Calu3 (cell line): ENCODE results near the gene CHD5. TPM values are rescaled to one million over a fixed set of nuclear protein-coding genes. Genes with fewer than 3 reads are reported as not detected.

Source experiments
- BruUV-seq: library from RNA; stranded (reverse); fragments of 400-500 nt; replicated peaks from 2 replicates; lab custom pipeline; 2021; lab: Mats Ljungman, UMichigan
- CTCF ChIA-PET: fragments of 300-600 bp; sonication (Branson Sonifier 250); formaldehyde crosslinking; loops from one replicate; lab custom pipeline; 2022; ENCODE audit warnings: antibody characterized with exemption; lab: Charles Lee
- DNase-seq: peaks from one replicate; pipeline ENCODE4 v3.0.0; 2022
- H3K27ac Mint-ChIP-seq: one replicate; pipeline ENCODE4 v1.8.0; 2022; ENCODE audit warnings: mixed read lengths; ENCODE audit not compliant: unreplicated experiment
- H3K27me3 Mint-ChIP-seq: one replicate; pipeline ENCODE4 v1.8.0; 2022; ENCODE audit warnings: mixed read lengths; ENCODE audit not compliant: unreplicated experiment
- H3K36me3 Mint-ChIP-seq: one replicate; pipeline ENCODE4 v1.8.0; 2022; ENCODE audit warnings: mild to moderate bottlenecking, moderate library complexity, mixed read lengths; ENCODE audit not compliant: insufficient read depth, unreplicated experiment
- H3K4me1 Mint-ChIP-seq: one replicate; pipeline ENCODE4 v1.8.0; 2022; ENCODE audit warnings: mild to moderate bottlenecking, low read depth, mixed read lengths; ENCODE audit not compliant: unreplicated experiment
- H3K4me3 Mint-ChIP-seq: one replicate; pipeline ENCODE4 v1.8.0; 2022; ENCODE audit warnings: mild to moderate bottlenecking, low read depth, moderate library complexity, mixed read lengths; ENCODE audit not compliant: unreplicated experiment
- H3K9me3 Mint-ChIP-seq: one replicate; pipeline ENCODE4 v1.8.0; 2022; ENCODE audit warnings: low read depth, mixed read lengths; ENCODE audit not compliant: unreplicated experiment
- intact Hi-C: fragments of 100-400 bp; cut with micrococcal nuclease; formaldehyde crosslinking; loops from one replicate; pipeline ENCODE4 v1.10.0; 2022; ENCODE audit not compliant: unreplicated experiment
- total RNA-seq: library from RNA; stranded (reverse); gene quantifications from 2 replicates; pipeline ENCODE4 v1.2.3, GENCODE V29; 2022
- TF ChIP-seq, protein P1 (sequence below): fragments of 200-600 bp; IDR thresholded peaks from one replicate; pipeline ENCODE4 v1.8.0; 2022; ENCODE audit warnings: antibody characterized with exemption; ENCODE audit not compliant: unreplicated experiment

Gene CHD5
- total RNA-seq, 1 experiment from 2014 or later: 0.28 TPM

DNA sequence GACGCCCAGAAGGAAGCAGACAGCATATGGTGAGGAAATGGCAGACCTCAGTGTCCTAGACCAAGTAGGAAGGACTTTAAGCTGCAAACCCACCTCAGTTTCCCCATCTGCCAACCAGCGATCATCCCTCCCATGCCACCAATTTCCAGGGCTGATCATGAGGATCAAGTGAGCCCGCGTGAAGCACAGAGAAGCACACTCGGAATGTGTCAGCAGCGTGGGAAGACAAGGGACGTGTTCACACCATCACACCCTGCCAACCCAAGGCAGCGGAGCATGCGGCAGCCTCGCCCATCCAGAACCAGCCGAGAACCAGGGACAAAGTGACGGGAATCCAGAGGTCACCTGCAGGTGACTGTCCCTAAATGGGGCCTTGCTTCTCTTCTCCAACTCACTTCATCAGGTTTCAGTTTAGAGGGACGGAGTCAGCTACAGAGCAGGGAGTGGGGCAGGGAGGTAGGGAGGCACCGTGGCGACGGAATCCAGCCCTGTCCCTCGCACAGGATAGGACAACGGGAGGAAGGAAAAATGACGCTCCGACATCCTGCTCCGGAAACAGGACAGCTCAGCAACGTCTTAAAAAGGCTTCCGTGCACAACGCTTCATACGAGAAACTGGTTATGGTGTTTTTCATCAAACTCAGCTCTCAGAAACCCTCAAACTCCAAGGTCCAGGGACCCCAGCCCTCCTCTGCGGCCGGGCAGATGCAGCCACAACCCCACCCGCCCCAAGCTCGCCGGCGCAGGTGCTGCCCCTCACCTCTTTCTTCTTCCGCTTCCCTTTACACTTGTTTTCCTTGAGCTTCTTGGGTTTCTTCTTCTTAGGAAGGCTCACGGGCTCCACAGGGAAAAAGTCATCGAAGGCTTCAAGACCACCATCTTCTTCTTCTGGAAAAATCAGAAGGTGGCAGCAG lies 12.5 kb downstream of the CHD5 start:
- Mint-ChIP-seq H3K4me1 (peaks cover 8% of the 10 kb centered on the region), H3K27me3 (peaks cover 81% of the 10 kb centered on the region), H3K27ac (no peak overlapping the region), H3K4me3 (no peak overlapping the region), H3K9me3 (no peaks in the 10 kb centered on the region), H3K36me3 (no peaks in the 10 kb centered on the region)
- CTCF ChIA-PET: interaction anchor here (0.6 kb wide), 1 partner anchor 139 kb away, joined by 7 read pairs; no protein-coding TSS in a partner anchor
- no TSS peak for BruUV-seq
- TF ChIP-seq, protein P1, sequence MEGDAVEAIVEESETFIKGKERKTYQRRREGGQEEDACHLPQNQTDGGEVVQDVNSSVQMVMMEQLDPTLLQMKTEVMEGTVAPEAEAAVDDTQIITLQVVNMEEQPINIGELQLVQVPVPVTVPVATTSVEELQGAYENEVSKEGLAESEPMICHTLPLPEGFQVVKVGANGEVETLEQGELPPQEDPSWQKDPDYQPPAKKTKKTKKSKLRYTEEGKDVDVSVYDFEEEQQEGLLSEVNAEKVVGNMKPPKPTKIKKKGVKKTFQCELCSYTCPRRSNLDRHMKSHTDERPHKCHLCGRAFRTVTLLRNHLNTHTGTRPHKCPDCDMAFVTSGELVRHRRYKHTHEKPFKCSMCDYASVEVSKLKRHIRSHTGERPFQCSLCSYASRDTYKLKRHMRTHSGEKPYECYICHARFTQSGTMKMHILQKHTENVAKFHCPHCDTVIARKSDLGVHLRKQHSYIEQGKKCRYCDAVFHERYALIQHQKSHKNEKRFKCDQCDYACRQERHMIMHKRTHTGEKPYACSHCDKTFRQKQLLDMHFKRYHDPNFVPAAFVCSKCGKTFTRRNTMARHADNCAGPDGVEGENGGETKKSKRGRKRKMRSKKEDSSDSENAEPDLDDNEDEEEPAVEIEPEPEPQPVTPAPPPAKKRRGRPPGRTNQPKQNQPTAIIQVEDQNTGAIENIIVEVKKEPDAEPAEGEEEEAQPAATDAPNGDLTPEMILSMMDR: no peak
- DNase-seq: no peak
- intact Hi-C loops: no loop called here

DNA sequence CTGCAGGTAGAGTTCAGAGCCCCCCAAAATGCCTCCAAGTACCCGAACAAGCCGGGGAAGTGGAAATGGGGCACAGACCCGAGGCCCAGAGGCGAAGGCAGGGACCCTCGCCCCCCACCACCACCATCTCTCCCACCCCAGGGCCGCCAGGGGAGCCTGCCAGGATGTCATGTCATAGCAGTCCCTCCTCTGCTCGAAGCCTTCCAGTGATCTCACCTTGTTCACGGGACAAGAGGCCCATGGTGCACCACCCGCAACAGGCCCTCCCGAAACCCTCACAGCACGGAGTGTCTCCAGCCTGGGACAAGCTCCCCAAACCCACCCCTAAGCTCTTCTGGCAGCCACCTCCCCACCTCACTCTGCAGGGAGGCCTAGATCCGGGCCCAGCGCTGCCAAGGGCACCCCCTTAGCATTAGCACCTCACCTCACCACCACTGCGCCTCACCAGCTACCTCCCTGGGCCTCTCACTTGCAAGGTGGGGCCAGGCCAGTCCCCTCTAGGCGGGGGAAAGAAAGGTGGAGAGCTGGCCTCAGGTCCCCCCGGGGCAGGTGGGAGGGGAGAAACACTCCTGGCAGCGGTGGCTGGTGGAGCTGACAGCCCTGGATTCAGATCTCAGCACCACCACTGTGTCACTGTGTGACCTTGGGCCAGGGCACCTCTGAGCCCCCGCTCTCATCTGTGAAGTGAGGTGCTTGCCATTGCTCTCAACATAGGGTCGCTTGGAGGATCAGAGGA lies 13.3 kb downstream of the CHD5 start:
- CTCF ChIA-PET: no interaction called here
- Mint-ChIP-seq H3K9me3 (no peaks in the 10 kb centered on the region), H3K4me3 (no peak overlapping the region), H3K4me1 (peaks cover 8% of the 10 kb centered on the region), H3K27me3 (peaks cover 87% of the 10 kb centered on the region), H3K27ac (no peak overlapping the region), H3K36me3 (no peaks in the 10 kb centered on the region)
- DNase-seq: no peak
- TF ChIP-seq, protein P1: no peak
- intact Hi-C loops: no loop called here
- BruUV-seq: no TSS peak

DNA sequence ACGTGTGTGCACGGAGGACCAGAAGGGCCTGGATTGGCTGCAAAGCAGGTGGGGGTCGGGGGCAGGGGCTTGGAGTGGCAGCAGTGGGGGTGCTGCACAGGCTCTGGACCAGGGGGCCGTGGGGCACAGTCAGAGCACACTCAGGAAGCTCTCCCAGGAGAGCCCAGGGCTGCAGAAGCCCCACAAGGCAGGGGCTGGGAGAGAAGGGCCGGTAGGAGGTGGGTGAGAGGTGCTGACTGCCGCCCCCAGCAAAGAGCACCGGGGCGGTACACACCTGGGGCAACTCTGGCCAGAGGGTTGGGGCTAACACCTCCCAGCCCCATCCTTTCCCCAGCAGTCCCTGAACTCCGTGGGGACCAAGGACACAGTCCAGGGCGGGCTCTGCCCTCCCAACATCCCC lies 13.9 kb downstream of the CHD5 start:
- no peak for DNase-seq
- TF ChIP-seq, protein P1: no peak
- no TSS peak for BruUV-seq
- no peaks in the 10 kb centered on the region for H3K9me3 Mint-ChIP-seq
- CTCF ChIA-PET: no interaction called here
- peaks cover 2% of the 10 kb centered on the region for H3K4me1 Mint-ChIP-seq
- peaks cover 87% of the 10 kb centered on the region for H3K27me3 Mint-ChIP-seq
- intact Hi-C loops: no loop called here
- H3K36me3 Mint-ChIP-seq: no peaks in the 10 kb centered on the region
- no peak overlapping the region for H3K27ac Mint-ChIP-seq
- H3K4me3 Mint-ChIP-seq: no peak overlapping the region

DNA sequence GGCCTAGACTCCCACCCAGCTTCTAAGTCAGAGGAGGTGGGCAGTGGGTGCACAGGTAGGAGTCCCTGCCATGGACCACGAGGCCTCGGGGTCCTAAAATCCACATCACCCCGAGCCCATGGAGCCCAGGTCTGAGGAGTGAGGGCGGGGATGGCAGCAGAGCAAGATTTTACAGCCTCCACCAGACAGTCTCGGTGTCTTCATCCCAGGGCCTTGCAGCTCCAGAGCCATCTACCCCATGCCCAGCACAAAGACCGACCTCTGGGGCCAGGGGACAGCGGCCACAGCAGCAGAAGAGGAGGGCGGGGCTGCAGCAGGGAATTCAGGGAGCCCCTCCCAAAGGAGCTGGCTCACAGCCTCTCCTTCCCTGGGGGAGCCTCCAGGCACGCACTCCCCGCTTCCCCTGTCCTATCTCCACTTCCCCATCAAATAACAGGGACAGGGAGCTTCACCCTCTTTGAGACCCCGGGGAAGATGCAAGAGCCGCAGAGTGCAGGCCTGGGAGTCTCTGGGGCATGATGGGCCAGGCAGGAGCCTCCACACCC lies 14.6 kb downstream of the CHD5 start:
- Mint-ChIP-seq H3K4me3 (no peak overlapping the region), H3K36me3 (no peaks in the 10 kb centered on the region), H3K4me1 (no peaks in the 10 kb centered on the region), H3K27ac (no peak overlapping the region), H3K9me3 (no peaks in the 10 kb centered on the region), H3K27me3 (peaks cover 90% of the 10 kb centered on the region)
- intact Hi-C loops: no loop called here
- DNase-seq: no peak
- CTCF ChIA-PET: no interaction called here
- no TSS peak for BruUV-seq
- TF ChIP-seq, protein P1: no peak
